HG03064 (cell line): Measurements from ENCODE around the gene CDKN2A.

Source experiments
- ATAC-seq: cut with Tn5 transposase; IDR thresholded peaks from one replicate; pipeline ENCODE4 v1.9.1; 2021; ENCODE audit warnings: low read depth; ENCODE audit not compliant: unreplicated experiment

The CDKN2A gene

GRCh38 chr9:21958833-21959232 lies 35.4 kb downstream of the CDKN2A start:
- no peak for ATAC-seq

- no peak for ATAC-seq
These were observed 48.6 kb downstream of the CDKN2A start for GRCh38 chr9:21945606-21946005.

GRCh38 chr9:21943464-21943863 lies 50.7 kb downstream of the CDKN2A start:
- no peak for ATAC-seq

- no peak for ATAC-seq
These were observed 52.7 kb downstream of the CDKN2A start for GRCh38 chr9:21941337-21941995.

- ATAC-seq, result no peak
These were observed 58.0 kb downstream of the CDKN2A start for GRCh38 chr9:21936161-21936560.

GRCh38 chr9:21935631-21936030 lies 58.6 kb downstream of the CDKN2A start:
- no peak for ATAC-seq

GRCh38 chr9:21933865-21934264 lies 60.3 kb downstream of the CDKN2A start:
- no peak for ATAC-seq

- ATAC-seq, result no peak
These were observed 60.9 kb downstream of the CDKN2A start for GRCh38 chr9:21933281-21933680.

GRCh38 chr9:21931428-21931827 lies 62.8 kb downstream of the CDKN2A start:
- no peak for ATAC-seq

- no peak for ATAC-seq
These were observed 66.4 kb downstream of the CDKN2A start for GRCh38 chr9:21927752-21928151.

GRCh38 chr9:21923694-21924093 lies 70.5 kb downstream of the CDKN2A start:
- ATAC-seq, result no peak

- ATAC-seq, result peak; percentile 85
These were observed 74.5 kb downstream of the CDKN2A start for GRCh38 chr9:21919377-21920362.
